ENCODE results near the gene MAGI1. TPM values are rescaled to one million over a fixed set of nuclear protein-coding genes. Genes with fewer than 3 reads are reported as not detected.

Gene MAGI1
- total and polyA plus RNA-seq, 2 donors (not counting 1 experiment from before 2014, with no cell fraction given): 15.7 to 23.7 TPM

- Histone ChIP-seq H3K27me3 (ENCODE audit: control insufficient read depth, insufficient read depth, low read length) (no peaks in the 10 kb centered on the region), H3K9ac (ENCODE audit: insufficient read depth, low read length) (no peak overlapping the region), H3K4me1 (ENCODE audit: control insufficient read depth, extremely low read depth, insufficient read depth, low read length) (peaks cover 6% of the 10 kb centered on the region), H3K27ac (ENCODE audit: insufficient read depth, low read length) (no peak overlapping the region), H3K9me3 (ENCODE audit: control insufficient read depth, insufficient read depth, low read depth, low read length) (no peaks in the 10 kb centered on the region), H3K79me2 (ENCODE audit: control insufficient read depth, insufficient read depth, low read length) (no peaks in the 10 kb centered on the region), H3K36me3 (ENCODE audit: control insufficient read depth, insufficient read depth, low read length) (no peaks in the 10 kb centered on the region), H4K20me1 (ENCODE audit: control insufficient read depth, extremely low read depth, insufficient read depth, low read length) (peaks cover 2% of the 10 kb centered on the region), H3K4me3 (replicated peaks in 1 of 4; ENCODE audit: control extremely low read depth in 1 of 4, insufficient read depth in 1 of 4, low read depth in 3 of 4, low read length in 4 of 4) (no peak overlapping the region), H2AFZ (ENCODE audit: low read length) (no peak overlapping the region), H3K4me2 (ENCODE audit: extremely low read depth, insufficient read depth, low read length) (no peak overlapping the region)
- DNase-seq (ENCODE audit: low read depth in 2 of 2): no peak
- TF ChIP-seq EZH2 (IDR thresholded peaks at IDR 0.05; ENCODE audit: low read length, missing control alignments) (no peak), CTCF (conservative IDR thresholded peaks at IDR 0.05 in 1 of 2, IDR thresholded peaks at IDR 0.05 in 1 of 2; ENCODE audit: low read depth in 1 of 2, low read length in 2 of 2) (no peak)
These were observed 297.2 kb downstream of the MAGI1 start for GRCh38 chr3:65741540-65741939.

DNA sequence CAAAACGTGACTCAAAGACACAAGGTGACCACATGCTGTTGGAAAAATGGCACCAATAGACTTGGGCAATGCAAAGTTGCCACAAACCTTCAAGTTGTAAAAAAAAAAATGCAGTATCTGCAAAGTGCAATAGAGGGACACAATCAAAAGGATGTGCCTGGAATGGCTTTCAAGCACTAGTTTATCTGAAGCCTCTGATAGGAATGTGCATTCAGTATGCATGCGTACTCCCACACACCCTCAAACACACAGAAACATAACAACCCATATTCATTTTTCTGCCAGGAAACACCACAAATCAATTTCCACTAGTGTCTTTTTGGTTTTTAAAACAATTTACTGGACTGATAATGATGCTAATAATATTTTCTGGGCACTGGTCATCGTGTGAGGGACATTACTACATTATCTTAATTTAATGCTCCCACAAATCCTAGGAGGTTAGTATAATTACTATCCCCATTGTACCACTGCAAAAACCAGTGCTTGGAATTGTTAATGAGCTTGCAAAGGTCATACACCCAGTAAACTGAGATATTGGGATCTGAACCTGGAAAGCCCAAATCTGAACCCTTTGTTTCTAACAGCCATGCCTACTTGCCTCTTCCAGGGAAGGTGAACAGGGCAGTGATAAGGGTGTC, 298.7 kb downstream of the MAGI1 start:
- TF ChIP-seq CTCF (conservative IDR thresholded peaks at IDR 0.05 in 1 of 2, IDR thresholded peaks at IDR 0.05 in 1 of 2; ENCODE audit: low read depth in 1 of 2, low read length in 2 of 2) (no peak), EZH2 (IDR thresholded peaks at IDR 0.05; ENCODE audit: low read length, missing control alignments) (no peak)
- no peak overlapping the region for H2AFZ ChIP-seq (ENCODE audit: low read length)
- H3K27me3 ChIP-seq (ENCODE audit: control insufficient read depth, insufficient read depth, low read length): no peaks in the 10 kb centered on the region
- H3K36me3 ChIP-seq (ENCODE audit: control insufficient read depth, insufficient read depth, low read length): no peaks in the 10 kb centered on the region
- no peak overlapping the region for H3K4me2 ChIP-seq (ENCODE audit: extremely low read depth, insufficient read depth, low read length)
- H3K27ac ChIP-seq (ENCODE audit: insufficient read depth, low read length): no peak overlapping the region
- no peak for DNase-seq (ENCODE audit: low read depth in 2 of 2)
- no peak overlapping the region for H3K4me3 ChIP-seq (replicated peaks in 1 of 4; ENCODE audit: control extremely low read depth in 1 of 4, insufficient read depth in 1 of 4, low read depth in 3 of 4, low read length in 4 of 4)
- peaks cover 2% of the 10 kb centered on the region for H4K20me1 ChIP-seq (ENCODE audit: control insufficient read depth, extremely low read depth, insufficient read depth, low read length)
- no peaks in the 10 kb centered on the region for H3K79me2 ChIP-seq (ENCODE audit: control insufficient read depth, insufficient read depth, low read length)
- H3K9ac ChIP-seq (ENCODE audit: insufficient read depth, low read length): no peak overlapping the region
- peaks cover 6% of the 10 kb centered on the region for H3K4me1 ChIP-seq (ENCODE audit: control insufficient read depth, extremely low read depth, insufficient read depth, low read length)
- no peaks in the 10 kb centered on the region for H3K9me3 ChIP-seq (ENCODE audit: control insufficient read depth, insufficient read depth, low read depth, low read length)

- no peaks in the 10 kb centered on the region for H3K9me3 ChIP-seq (ENCODE audit: control insufficient read depth, insufficient read depth, low read depth, low read length)
- no peaks in the 10 kb centered on the region for H4K20me1 ChIP-seq (ENCODE audit: control insufficient read depth, extremely low read depth, insufficient read depth, low read length)
- no peaks in the 10 kb centered on the region for H3K79me2 ChIP-seq (ENCODE audit: control insufficient read depth, insufficient read depth, low read length)
- no peak overlapping the region for H3K4me3 ChIP-seq (replicated peaks in 1 of 4; ENCODE audit: control extremely low read depth in 1 of 4, insufficient read depth in 1 of 4, low read depth in 3 of 4, low read length in 4 of 4)
- DNase-seq (ENCODE audit: low read depth in 2 of 2): no peak
- peaks cover 4% of the 10 kb centered on the region for H3K4me1 ChIP-seq (ENCODE audit: control insufficient read depth, extremely low read depth, insufficient read depth, low read length)
- no peak overlapping the region for H3K9ac ChIP-seq (ENCODE audit: insufficient read depth, low read length)
- H3K36me3 ChIP-seq (ENCODE audit: control insufficient read depth, insufficient read depth, low read length): no peaks in the 10 kb centered on the region
- no peak for TF ChIP-seq CTCF (conservative IDR thresholded peaks at IDR 0.05 in 1 of 2, IDR thresholded peaks at IDR 0.05 in 1 of 2; ENCODE audit: low read depth in 1 of 2, low read length in 2 of 2)
- TF ChIP-seq EZH2 (IDR thresholded peaks at IDR 0.05; ENCODE audit: low read length, missing control alignments): no peak
- H2AFZ ChIP-seq (ENCODE audit: low read length): no peak overlapping the region
- no peak overlapping the region for H3K4me2 ChIP-seq (ENCODE audit: extremely low read depth, insufficient read depth, low read length)
- no peaks in the 10 kb centered on the region for H3K27me3 ChIP-seq (ENCODE audit: control insufficient read depth, insufficient read depth, low read length)
- H3K27ac ChIP-seq (ENCODE audit: insufficient read depth, low read length): no peak overlapping the region
These were observed 303.9 kb downstream of the MAGI1 start for GRCh38 chr3:65734792-65735191.
